ENCODE results near the gene SHD.
"Not testable (repeated sequence)": the region's sequence is repeated elsewhere in the genome, so short reads cannot be mapped to it uniquely, and the experiment has no call there.

Gene SHD

GRCh38 chr19:4326215-4326836 is 47.3 kb downstream of the SHD start:
- no peak for TF ChIP-seq CTCF (IDR thresholded peaks at IDR 0.05; ENCODE audit: low read length, missing control alignments)
- DNase-seq (ENCODE audit: low read depth), result no peak
- no peak overlapping the region for H3K4me3 ChIP-seq (replicated peaks; ENCODE audit: low read depth, low read length)

GRCh38 chr19:4326837-4327251 is 47.8 kb downstream of the SHD start:
- peak overlapping the region; percentile 14 for H3K4me3 ChIP-seq (replicated peaks; ENCODE audit: low read depth, low read length)
- TF ChIP-seq CTCF (IDR thresholded peaks at IDR 0.05; ENCODE audit: low read length, missing control alignments), result no peak
- DNase-seq (ENCODE audit: low read depth), result no peak

- peak overlapping the region; percentile 52 for H3K4me3 ChIP-seq (replicated peaks; ENCODE audit: low read depth, low read length)
- no peak for TF ChIP-seq CTCF (IDR thresholded peaks at IDR 0.05; ENCODE audit: low read length, missing control alignments)
- peak; percentile 70 for DNase-seq (ENCODE audit: low read depth)
These were observed 48.3 kb downstream of the SHD start for GRCh38 chr19:4327252-4327876.

- TF ChIP-seq CTCF (IDR thresholded peaks at IDR 0.05; ENCODE audit: low read length, missing control alignments), result no peak
- H3K4me3 ChIP-seq (replicated peaks; ENCODE audit: low read depth, low read length), result peak overlapping the region; percentile 52
- no peak for DNase-seq (ENCODE audit: low read depth)
These were observed 48.8 kb downstream of the SHD start for GRCh38 chr19:4327877-4328242.

GRCh38 chr19:4328243-4328990 is 49.4 kb downstream of the SHD start:
- DNase-seq (ENCODE audit: low read depth), result peak; percentile 97
- H3K4me3 ChIP-seq (replicated peaks; ENCODE audit: low read depth, low read length), result peak overlapping the region; percentile 60

GRCh38 chr19:4328991-4329681 is 50.1 kb downstream of the SHD start:
- H3K4me3 ChIP-seq (replicated peaks; ENCODE audit: low read depth, low read length), result peak overlapping the region; percentile 60
- not testable (repeated sequence) for DNase-seq (ENCODE audit: low read depth)

More at GRCh38 chr19:4328243-4328990, 49.4 kb downstream of the SHD start:
- TF ChIP-seq CTCF (IDR thresholded peaks at IDR 0.05; ENCODE audit: low read length, missing control alignments), result no peak

GRCh38 chr19:4329858-4330257 is 50.8 kb downstream of the SHD start:
- DNase-seq (ENCODE audit: low read depth), result no peak
- no peak for TF ChIP-seq CTCF (IDR thresholded peaks at IDR 0.05; ENCODE audit: low read length, missing control alignments)
- no peak overlapping the region for H3K4me3 ChIP-seq (replicated peaks; ENCODE audit: low read depth, low read length)

Data from fibroblast of pulmonary artery (primary cell).